Astrocyte (in vitro differentiated cells and primary cell): ENCODE measurements around the gene ATOSB. TPM values are rescaled to one million over a fixed set of nuclear protein-coding genes. Genes with fewer than 3 reads are reported as not detected.

Experiments
- DNase-seq: peaks from one replicate; pipeline ENCODE4 v3.0.0-alpha.2; 2010; ENCODE audit warnings: low read depth
- FAIRE-seq: peaks from 2 replicates; lab custom pipeline; 2011; peaks lifted over from hg19 to GRCh38; lab: Jason Lieb, UNC
- H2AFZ ChIP-seq: 2 replicates; pipeline ENCODE4 v1.6.0; 2012; ENCODE audit warnings: low read depth, low read length, inconsistent platforms
- H3K27ac ChIP-seq: 2 replicates; pipeline ENCODE4 v1.5.1; 2011; ENCODE audit warnings: low read depth, low read length, inconsistent platforms
- H3K27me3 ChIP-seq: 2 replicates; pipeline ENCODE4 v1.6.0; 2011; ENCODE audit warnings: low read length, inconsistent platforms; ENCODE audit not compliant: insufficient read depth
- H3K36me3 ChIP-seq: 2 replicates; pipeline ENCODE4 v1.5.1; 2011; ENCODE audit warnings: low read length, inconsistent platforms; ENCODE audit not compliant: insufficient read depth
- H3K4me1 ChIP-seq: 2 replicates; pipeline ENCODE4 v1.5.1; 2011; ENCODE audit warnings: low read length, inconsistent platforms; ENCODE audit not compliant: insufficient read depth
- H3K4me2 ChIP-seq: 2 replicates; pipeline ENCODE4 v1.6.0; 2012; ENCODE audit warnings: low read length, inconsistent platforms
- H3K4me3 ChIP-seq: 2 replicates; pipeline ENCODE4 v1.5.1; 2011; ENCODE audit warnings: low read depth, mild to moderate bottlenecking, low read length, inconsistent platforms; ENCODE audit not compliant: insufficient read depth
- H3K79me2 ChIP-seq: 2 replicates; pipeline ENCODE4 v1.6.0; 2012; ENCODE audit warnings: mild to moderate bottlenecking, low read length, inconsistent platforms; ENCODE audit not compliant: insufficient read depth
- H3K9ac ChIP-seq: 2 replicates; pipeline ENCODE4 v1.6.0; 2012; ENCODE audit warnings: mild to moderate bottlenecking, low read length, inconsistent platforms
- H3K9me3 ChIP-seq: 2 replicates; pipeline ENCODE4 v1.5.1; 2012; ENCODE audit warnings: low read depth, mild to moderate bottlenecking, low read length, inconsistent platforms; ENCODE audit not compliant: insufficient read depth
- H4K20me1 ChIP-seq: 2 replicates; pipeline ENCODE4 v1.6.0; 2012; ENCODE audit warnings: low read length, inconsistent platforms; ENCODE audit not compliant: insufficient read depth
- H3K27ac Mint-ChIP-seq: one replicate; pipeline ENCODE4 v1.8.0; 2021; ENCODE audit warnings: mild to moderate bottlenecking, mixed read lengths; ENCODE audit not compliant: unreplicated experiment
- H3K27me3 Mint-ChIP-seq: one replicate; pipeline ENCODE4 v1.8.0; 2021; ENCODE audit warnings: low read depth, mixed read lengths; ENCODE audit not compliant: unreplicated experiment
- H3K36me3 Mint-ChIP-seq: one replicate; pipeline ENCODE4 v1.8.0; 2021; ENCODE audit warnings: low read depth, mixed read lengths; ENCODE audit not compliant: unreplicated experiment
- H3K4me1 Mint-ChIP-seq: one replicate; pipeline ENCODE4 v1.8.0; 2021; ENCODE audit warnings: low read depth, mixed read lengths; ENCODE audit not compliant: unreplicated experiment
- H3K4me3 Mint-ChIP-seq: one replicate; pipeline ENCODE4 v1.8.0; 2021; ENCODE audit warnings: mild to moderate bottlenecking, moderate library complexity, mixed read lengths; ENCODE audit not compliant: unreplicated experiment
- H3K9me3 Mint-ChIP-seq: one replicate; pipeline ENCODE4 v1.8.0; 2021; ENCODE audit warnings: mild to moderate bottlenecking, mixed read lengths; ENCODE audit not compliant: unreplicated experiment
- EZH2 ChIP-seq: IDR thresholded peaks from 2 replicates; pipeline ENCODE4 v1.6.1; 2012; ENCODE audit warnings: mild to moderate bottlenecking, low read length, inconsistent platforms; ENCODE audit not compliant: insufficient read depth
- total RNA-seq: library from RNA; stranded (reverse); gene quantifications from 2 replicates; pipeline ENCODE4 v1.2.1, GENCODE V29; 2021
- TF ChIP-seq, protein P1 (sequence below): IDR thresholded peaks from 2 replicates; pipeline ENCODE4 v1.5.1; 2011; ENCODE audit warnings: low read depth, mild to moderate bottlenecking, inconsistent platforms, low read length, moderate library complexity; ENCODE audit not compliant: insufficient read depth

ATOSB gene
- total RNA-seq, 1 donor from 2014 or later: 68.9 TPM

DNA sequence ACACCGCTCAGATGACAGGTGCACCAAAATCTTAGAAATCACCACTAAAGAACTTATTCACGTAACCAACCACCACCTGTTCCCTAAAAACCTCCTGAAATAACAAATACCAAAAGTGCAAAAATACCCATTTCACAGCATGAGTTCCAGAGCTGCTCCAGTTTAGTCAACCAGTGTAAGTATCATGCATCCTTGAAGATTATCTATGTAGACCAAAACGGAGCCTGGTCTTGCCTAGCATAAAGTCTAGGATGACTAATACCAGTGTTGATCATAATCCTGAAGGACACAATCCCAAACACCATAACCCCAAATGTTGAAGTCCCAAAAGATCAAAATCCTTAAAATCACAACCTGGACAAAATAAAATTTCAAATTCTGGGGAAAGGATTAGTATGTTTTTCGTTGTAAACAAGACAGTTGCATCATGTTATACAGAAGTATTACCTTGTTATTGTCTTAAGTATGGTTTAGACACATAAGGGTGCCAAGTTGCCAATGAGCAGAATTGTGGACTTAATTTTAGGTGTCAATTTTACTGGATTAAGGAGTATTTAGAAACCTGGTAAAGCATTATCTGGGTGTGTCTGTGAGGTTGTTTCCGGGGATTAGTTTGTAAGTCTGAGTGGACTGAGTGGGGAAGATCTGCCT is 61.4 kb downstream of the ATOSB start:
- H3K4me1 Mint-ChIP-seq: no peaks in the 10 kb centered on the region
- Histone ChIP-seq H4K20me1 (peaks cover 78% of the 10 kb centered on the region), H3K4me3 (no peak overlapping the region), H3K36me3 (peaks cover 63% of the 10 kb centered on the region), H3K9me3 (no peaks in the 10 kb centered on the region), H2AFZ (no peak overlapping the region), H3K4me2 (no peak overlapping the region), H3K27me3 (no peaks in the 10 kb centered on the region), H3K9ac (no peak overlapping the region), H3K27ac (no peak overlapping the region), H3K4me1 (no peaks in the 10 kb centered on the region), H3K79me2 (peaks cover 23% of the 10 kb centered on the region)
- no peak overlapping the region for H3K27ac Mint-ChIP-seq
- TF ChIP-seq, protein P1, sequence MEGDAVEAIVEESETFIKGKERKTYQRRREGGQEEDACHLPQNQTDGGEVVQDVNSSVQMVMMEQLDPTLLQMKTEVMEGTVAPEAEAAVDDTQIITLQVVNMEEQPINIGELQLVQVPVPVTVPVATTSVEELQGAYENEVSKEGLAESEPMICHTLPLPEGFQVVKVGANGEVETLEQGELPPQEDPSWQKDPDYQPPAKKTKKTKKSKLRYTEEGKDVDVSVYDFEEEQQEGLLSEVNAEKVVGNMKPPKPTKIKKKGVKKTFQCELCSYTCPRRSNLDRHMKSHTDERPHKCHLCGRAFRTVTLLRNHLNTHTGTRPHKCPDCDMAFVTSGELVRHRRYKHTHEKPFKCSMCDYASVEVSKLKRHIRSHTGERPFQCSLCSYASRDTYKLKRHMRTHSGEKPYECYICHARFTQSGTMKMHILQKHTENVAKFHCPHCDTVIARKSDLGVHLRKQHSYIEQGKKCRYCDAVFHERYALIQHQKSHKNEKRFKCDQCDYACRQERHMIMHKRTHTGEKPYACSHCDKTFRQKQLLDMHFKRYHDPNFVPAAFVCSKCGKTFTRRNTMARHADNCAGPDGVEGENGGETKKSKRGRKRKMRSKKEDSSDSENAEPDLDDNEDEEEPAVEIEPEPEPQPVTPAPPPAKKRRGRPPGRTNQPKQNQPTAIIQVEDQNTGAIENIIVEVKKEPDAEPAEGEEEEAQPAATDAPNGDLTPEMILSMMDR: no peak
- no peak for TF ChIP-seq EZH2
- DNase-seq (no peak), FAIRE-seq (no peak)
- H3K27me3 Mint-ChIP-seq: no peaks in the 10 kb centered on the region
- H3K36me3 Mint-ChIP-seq: peaks cover 44% of the 10 kb centered on the region
- no peak overlapping the region for H3K4me3 Mint-ChIP-seq
- no peaks in the 10 kb centered on the region for H3K9me3 Mint-ChIP-seq

Other genes starting within 250 kb of the ATOSB start
- gene PHF24, start 157.6 kb downstream of the ATOSB start, total RNA-seq: 0.07 and 0.16 TPM in 2 replicates
- 27.3 and 27.8 TPM in 2 replicates for gene DNAJB5, start 126.1 kb downstream of the ATOSB start, total RNA-seq
- 366 and 390 TPM in 2 replicates for gene VCP, start 43.2 kb downstream of the ATOSB start, total RNA-seq
- gene FANCG, start 35.9 kb downstream of the ATOSB start, total RNA-seq: 11.0 and 14.1 TPM in 2 replicates
- gene PIGO, start 19.3 kb downstream of the ATOSB start, total RNA-seq: 19.7 and 20.8 TPM in 2 replicates
- gene STOML2, start 12.7 kb downstream of the ATOSB start, total RNA-seq: 83.1 and 85.1 TPM in 2 replicates
- gene UNC13B, start 46.1 kb upstream of the ATOSB start, total RNA-seq: 26.1 and 30.5 TPM in 2 replicates